Motor neuron (in vitro differentiated cells): ENCODE results near the gene TXN. TPM values are rescaled to one million over a fixed set of nuclear protein-coding genes. Genes with fewer than 3 reads are reported as not detected.

ENCODE experiments used
- ATAC-seq, 8 experiments: fragments of 200-7000 bp; cut with Tn5 transposase; replicated peaks in 6 of 8; 2 replicates each; pipeline ENCODE4 v1.8.0; 2021; ENCODE audit warnings: mild to moderate bottlenecking in 8 of 8, moderate library complexity in 8 of 8
- H3K27ac ChIP-seq, 2 donors: fragments of 250-450 bp; sonication (Bioruptor Pico); 2 replicates each; pipeline ENCODE4 v1.9.0; 2021; ENCODE audit warnings: antibody characterized with exemption in 2 of 2, mild to moderate bottlenecking in 2 of 2, moderate library complexity in 1 of 2
- H3K4me1 ChIP-seq, 2 donors: fragments of 250-450 bp; sonication (Bioruptor Pico); replicated peaks in 1 of 2; 2 replicates each; pipeline ENCODE4 v1.6.1; 2021; ENCODE audit warnings: antibody characterized with exemption in 2 of 2, mild to moderate bottlenecking in 2 of 2, moderate library complexity in 1 of 2
- H3K4me3 ChIP-seq, 5 donors: fragments of 250-450 bp; sonication (Bioruptor Pico); 2 replicates each; pipeline ENCODE4 v1.9.0; 2021; ENCODE audit warnings: antibody characterized with exemption in 5 of 5, mild to moderate bottlenecking in 5 of 5, moderate library complexity in 4 of 5
- WGBS, 10 experiments: fragments of 450-650 bp; shearing (Covaris generic); methylation state at CpG; one replicate each; pipeline ENCODE4 v1.0.0; 2022; 5-methylcytosine and 5-hydroxymethylcytosine counted together
- in situ Hi-C, 9 experiments: fragments of 400-800 bp; cut with MboI; loops; one replicate each; pipeline ENCODE4 v1.15.0; 2021; ENCODE audit warnings: low sequenced_read_pairs in 9 of 9, low pct_unique_long_range_greater_than_20kb in 2 of 9; ENCODE audit not compliant: unreplicated experiment in 9 of 9
- total RNA-seq, 8 experiments: library from RNA; unstranded; fragments of 300-600 nt; gene quantifications; 2 replicates each; pipeline versions ENCODE4 v1.2.3 to v1.2.4, GENCODE V29; 2022

Gene TXN
- total RNA-seq = 100 to 1,000 TPM; 153 to 778 (median 216) TPM

- Histone ChIP-seq H3K4me1 (peaks cover 6 to 14% of the 10 kb centered on the region in 2 donors), H3K27ac (peak within 1 kb of the TSS; percentile 72 to 74), H3K4me3 (peak within 1 kb of the TSS; percentile 74 to 83 (median 78))
- ATAC-seq = peak; percentile 59 to 88 (median 86)
- WGBS, 10 experiments = 0 to 10% methylated on average over 2 to 4 of the region's 65 CpGs; no CpG with 5 or more reads in 8 of the 10 experiments
- in situ Hi-C loops = no loop called here
Observed at GRCh38 chr9:110256380-110257096, at the start of gene TXN. Gene TXN (minus strand): TSS chr9:110256507. CDS start chr9:110256435, 72 bp downstream.

- no peak overlapping the region for H3K4me3 ChIP-seq
- in situ Hi-C loops = no loop called here
- peak in 3 of 8 experiments; percentile 43 to 65 (median 51) for ATAC-seq
- WGBS, 10 experiments = 56 to 90% (median 83%) methylated on average over 1 of the region's 1 CpG; no CpG with 5 or more reads in 3 of the 10 experiments
- H3K4me1 ChIP-seq = no peaks in the 10 kb centered on the region
- no peak overlapping the region for H3K27ac ChIP-seq
Observed at GRCh38 chr9:110303133-110303532, 46.8 kb upstream of the TXN start.

- Histone ChIP-seq H3K4me3 (no peak overlapping the region), H3K4me1 (no peaks in the 10 kb centered on the region), H3K27ac (no peak overlapping the region)
- 50 to 100% (median 83%) methylated on average over 1 to 2 of the region's 2 CpGs for WGBS, 10 experiments
- in situ Hi-C loops = no loop called here
- peak in 4 of 8 experiments; percentile 25 to 48 (median 42) for ATAC-seq
Observed at GRCh38 chr9:110298043-110298605, 41.8 kb upstream of the TXN start.

- in situ Hi-C loops = no loop called here
- Histone ChIP-seq H3K4me3 (no peak overlapping the region), H3K4me1 (no peaks in the 10 kb centered on the region), H3K27ac (no peak overlapping the region)
- WGBS, 10 experiments = 67 to 100% (median 100%) methylated on average over 1 of the region's 1 CpG; no CpG with 5 or more reads in 7 of the 10 experiments
- ATAC-seq = peak in 2 of 8 experiments; percentile 24 to 63
Observed at GRCh38 chr9:110293248-110293647, 36.9 kb upstream of the TXN start.

- H3K27ac ChIP-seq = no peak overlapping the region
- 93 to 100% (median 96%) methylated on average over 1 to 13 of the region's 28 CpGs; no CpG with 5 or more reads in 5 of the 10 experiments for WGBS, 10 experiments
- in situ Hi-C loops = no loop called here
- no peak overlapping the region for H3K4me3 ChIP-seq
- ATAC-seq = no peak
- H3K4me1 ChIP-seq = no peaks in the 10 kb centered on the region
Observed at GRCh38 chr9:110291921-110292557, 35.7 kb upstream of the TXN start.

- no peaks in the 10 kb centered on the region for H3K4me1 ChIP-seq
- WGBS, 10 experiments = 0 to 86% (median 57%) methylated on average over 1 of the region's 1 CpG; no CpG with 5 or more reads in 4 of the 10 experiments
- H3K27ac ChIP-seq = no peak overlapping the region
- in situ Hi-C loops = no loop called here
- no peak overlapping the region for H3K4me3 ChIP-seq
- ATAC-seq = no peak
Observed at GRCh38 chr9:110290001-110290400, 33.7 kb upstream of the TXN start.

- H3K4me3 ChIP-seq = no peak overlapping the region
- no peak overlapping the region for H3K27ac ChIP-seq
- in situ Hi-C loops = no loop called here
- no peak for ATAC-seq
- H3K4me1 ChIP-seq = no peaks in the 10 kb centered on the region
- WGBS, 10 experiments = 20 to 100% (median 79%) methylated on average over 1 to 3 of the region's 4 CpGs; no CpG with 5 or more reads in 1 of the 10 experiments
Observed at GRCh38 chr9:110288503-110288902, 32.2 kb upstream of the TXN start.

- Histone ChIP-seq H3K4me3 (no peak overlapping the region), H3K4me1 (no peaks in the 10 kb centered on the region), H3K27ac (no peak overlapping the region)
- in situ Hi-C loops = no loop called here
- no peak for ATAC-seq
- WGBS, 10 experiments = 76 to 97% (median 85%) methylated on average over 2 to 6 of the region's 6 CpGs; no CpG with 5 or more reads in 4 of the 10 experiments
Observed at GRCh38 chr9:110287289-110287680, 31.0 kb upstream of the TXN start.

- Histone ChIP-seq H3K27ac (no peak overlapping the region), H3K4me1 (no peaks in the 10 kb centered on the region), H3K4me3 (no peak overlapping the region)
- no peak for ATAC-seq
- 0 to 96% (median 85%) methylated on average over 1 to 6 of the region's 6 CpGs; no CpG with 5 or more reads in 2 of the 10 experiments for WGBS, 10 experiments
- in situ Hi-C loops = no loop called here
Observed at GRCh38 chr9:110284211-110284844, 28.0 kb upstream of the TXN start.

- H3K4me1 ChIP-seq = no peaks in the 10 kb centered on the region
- in situ Hi-C loops = no loop called here
- no peak for ATAC-seq
- no peak overlapping the region for H3K4me3 ChIP-seq
- H3K27ac ChIP-seq = no peak overlapping the region
- 17 to 80% (median 70%) methylated on average over 1 of the region's 1 CpG; no CpG with 5 or more reads in 5 of the 10 experiments for WGBS, 10 experiments
Observed at GRCh38 chr9:110283751-110284150, 27.4 kb upstream of the TXN start.

GRCh38 chr9:110282739-110283081 lies 26.4 kb upstream of the TXN start:
- Histone ChIP-seq H3K4me1 (no peaks in the 10 kb centered on the region), H3K4me3 (no peak overlapping the region), H3K27ac (no peak overlapping the region)
- no peak for ATAC-seq
- in situ Hi-C loops = no loop called here
- WGBS, 10 experiments = 43 to 97% (median 88%) methylated on average over 1 to 6 of the region's 6 CpGs; no CpG with 5 or more reads in 3 of the 10 experiments

GRCh38 chr9:110282018-110282738 lies 25.9 kb upstream of the TXN start:
- ATAC-seq = no peak
- no peak overlapping the region for H3K27ac ChIP-seq
- WGBS, 10 experiments = 40 to 75% (median 59%) methylated on average over 1 to 4 of the region's 4 CpGs; no CpG with 5 or more reads in 2 of the 10 experiments
- H3K4me1 ChIP-seq = no peaks in the 10 kb centered on the region
- in situ Hi-C loops = no loop called here
- H3K4me3 ChIP-seq = no peak overlapping the region
